Endothelial cell of umbilical vein (primary cell): ENCODE measurements around the gene TSPAN33. TPM values are rescaled to one million over a fixed set of nuclear protein-coding genes. Genes with fewer than 3 reads are reported as not detected.

Experiments
- BruUV-seq: library from RNA; stranded (reverse); fragments of 400-500 nt; replicated peaks from 2 replicates; lab custom pipeline; 2021; lab: Mats Ljungman, UMichigan
- CTCF ChIA-PET: fragments of 300-600, 350-600 bp; sonication (Branson Sonifier 250); formaldehyde crosslinking; loops from one replicate; lab custom pipeline; 2021; ENCODE audit warnings: antibody characterized with exemption, inconsistent platforms; lab: Charles Lee
- POLR2A ChIA-PET: fragments of 300-600, 350-600 bp; sonication (Branson Sonifier 250); formaldehyde crosslinking; loops from one replicate; lab custom pipeline; 2021; ENCODE audit warnings: antibody characterized with exemption, inconsistent platforms; lab: Charles Lee
- DNase-seq: peaks from one replicate; pipeline ENCODE4 v3.0.0-alpha.2; 2011; ENCODE audit warnings: low read depth, low spot score
- FAIRE-seq: peaks from 2 replicates; lab custom pipeline; 2011; peaks lifted over from hg19 to GRCh38; lab: Jason Lieb, UNC
- H2AFZ ChIP-seq: 2 replicates; pipeline ENCODE4 v1.6.0; 2012; ENCODE audit warnings: low read depth, low read length, control low read depth, inconsistent platforms
- H3K27ac ChIP-seq: 2 replicates; pipeline ENCODE4 v1.5.1; 2011; ENCODE audit warnings: low read depth, mild to moderate bottlenecking, control low read depth, low read length, moderate library complexity; ENCODE audit not compliant: insufficient read depth
- H3K27me3 ChIP-seq, 2 experiments: 2 replicates each; pipeline versions ENCODE4 v1.6.0 to v1.6.1; 2011; ENCODE audit warnings: low read length in 2 of 2, mixed read lengths in 1 of 2; ENCODE audit not compliant: control insufficient read depth in 2 of 2, insufficient read depth in 2 of 2
- H3K36me3 ChIP-seq, 2 experiments: 2 replicates in 1 of 2; 3 replicates in 1 of 2; pipeline ENCODE4 v1.5.1; 2011; ENCODE audit warnings: low read length in 2 of 2, mild to moderate bottlenecking in 1 of 2, moderate library complexity in 1 of 2; ENCODE audit not compliant: control insufficient read depth in 2 of 2, insufficient read depth in 2 of 2; ENCODE audit errors: extremely low read depth in 1 of 2
- H3K4me1 ChIP-seq: 3 replicates; pipeline ENCODE4 v1.5.1; 2011; ENCODE audit warnings: mild to moderate bottlenecking, low read length; ENCODE audit not compliant: control insufficient read depth, insufficient read depth; ENCODE audit errors: extremely low read depth
- H3K4me2 ChIP-seq: 2 replicates; pipeline ENCODE4 v1.6.1; 2011; ENCODE audit warnings: low read length, control low read depth, mixed read lengths; ENCODE audit not compliant: insufficient read depth
- H3K4me3 ChIP-seq, 3 experiments: fragments of 200-600 bp in 1 of 3; sonication (generic), shearing (Covaris generic) in 1 of 3; replicated peaks in 1 of 3; 2 replicates each; pipeline ENCODE4 v1.5.1; 2011 to 2016; ENCODE audit warnings: control low read depth in 3 of 3, low read length in 3 of 3, mild to moderate bottlenecking in 2 of 3, inconsistent platforms in 1 of 3, low read depth in 1 of 3, moderate library complexity in 1 of 3; ENCODE audit not compliant: insufficient read depth in 1 of 3
- H3K79me2 ChIP-seq: 2 replicates; pipeline ENCODE4 v1.6.0; 2012; ENCODE audit warnings: low read length, inconsistent platforms; ENCODE audit not compliant: control insufficient read depth, insufficient read depth
- H3K9ac ChIP-seq: replicated peaks from 2 replicates; pipeline ENCODE3; 2011; ENCODE audit warnings: low read length, control low read depth; ENCODE audit not compliant: insufficient read depth; ENCODE audit errors: extremely low read depth
- H3K9me1 ChIP-seq: replicated peaks from 3 replicates; pipeline ENCODE4 v1.6.0; 2011; ENCODE audit warnings: mild to moderate bottlenecking, low read length; ENCODE audit not compliant: control insufficient read depth, insufficient read depth; ENCODE audit errors: extremely low read depth
- H3K9me3 ChIP-seq: replicated peaks from 2 replicates; pipeline ENCODE4 v1.5.1; 2012; ENCODE audit warnings: low read length, inconsistent platforms; ENCODE audit not compliant: control insufficient read depth, insufficient read depth
- H4K20me1 ChIP-seq: replicated peaks from 2 replicates; pipeline ENCODE3; 2011; ENCODE audit warnings: mild to moderate bottlenecking, low read length; ENCODE audit not compliant: control insufficient read depth, insufficient read depth; ENCODE audit errors: extremely low read depth
- CTCF ChIP-seq, 2 donors: IDR thresholded peaks; 1 replicate in 1 of 2; 2 replicates in 1 of 2; pipeline ENCODE4 v1.5.1; 2011; ENCODE audit warnings: low read length in 2 of 2, mild to moderate bottlenecking in 2 of 2, moderate library complexity in 2 of 2, control low read depth in 1 of 2, inconsistent platforms in 1 of 2, low read depth in 1 of 2; ENCODE audit not compliant: insufficient read depth in 1 of 2; ENCODE audit errors: extremely low read depth in 1 of 2
- EZH2 ChIP-seq: IDR thresholded peaks from 2 replicates; pipeline ENCODE4 v1.6.1; 2012; ENCODE audit warnings: borderline replicate concordance, low read depth, mild to moderate bottlenecking, moderate library complexity, low read length, inconsistent platforms; ENCODE audit not compliant: severe bottlenecking
- FOS ChIP-seq: IDR thresholded peaks from 2 replicates; pipeline ENCODE4 v1.6.1; 2011; ENCODE audit warnings: mild to moderate bottlenecking, low read length, moderate library complexity, borderline replicate concordance; ENCODE audit not compliant: insufficient read depth
- GATA2 ChIP-seq: IDR thresholded peaks from 2 replicates; pipeline ENCODE4 v1.7.0; 2011; ENCODE audit warnings: low read depth, mild to moderate bottlenecking, moderate library complexity, mixed read lengths, low read length; ENCODE audit not compliant: insufficient read length, insufficient read depth
- JUN ChIP-seq: IDR thresholded peaks from 2 replicates; pipeline ENCODE4 v1.6.1; 2011; ENCODE audit warnings: borderline replicate concordance, low read depth; ENCODE audit not compliant: insufficient read length, insufficient read depth
- MAX ChIP-seq: IDR thresholded peaks from 2 replicates; pipeline ENCODE4 v1.6.1; 2011; ENCODE audit not compliant: insufficient read depth, insufficient read length
- MYC ChIP-seq: IDR thresholded peaks from one replicate; pipeline ENCODE4 v1.6.1; 2011; ENCODE audit warnings: mild to moderate bottlenecking, low read depth, low read length
- POLR2A ChIP-seq: IDR thresholded peaks from 2 replicates; pipeline ENCODE4 v1.6.1; 2012; ENCODE audit warnings: low read depth, mild to moderate bottlenecking, control low read depth, low read length
- POLR2AphosphoS5 ChIP-seq: IDR thresholded peaks from 2 replicates; pipeline ENCODE4 v1.6.1; 2012; ENCODE audit warnings: low read depth, mild to moderate bottlenecking, control low read depth, low read length, moderate library complexity; ENCODE audit not compliant: insufficient read depth
- dilution Hi-C: fragments of 300-500 bp; cut with MboI; formaldehyde crosslinking; loops from one replicate; pipeline ENCODE4 v1.15.0; 2019; ENCODE audit warnings: low sequenced_read_pairs; ENCODE audit not compliant: extremely low pct_ligation_motif_present
- intact Hi-C: fragments of 100-400 bp; cut with micrococcal nuclease; formaldehyde crosslinking; loops from one replicate; pipeline ENCODE4 v1.10.0; 2022
- polyA plus RNA-seq, 4 experiments: library from polyadenylated mRNA; depleted of rRNA in 3 of 4; stranded (reverse) in 3 of 4; unstranded in 1 of 4; fragments of >200 nt; gene quantifications; 2 replicates each; pipeline versions ENCODE4 v1.2.1 to v1.2.3, GENCODE V29; 2011 to 2012; ENCODE audit warnings: missing spikeins in 1 of 4
- total RNA-seq: library from RNA; stranded (reverse); gene quantifications from 2 replicates; pipeline ENCODE4 v1.2.3, GENCODE V29; 2021

The TSPAN33 gene
- total and polyA plus RNA-seq, 2 donors (not counting 3 experiments of a cell fraction or from before 2014, with no cell fraction given) = 0.21 TPM; not detected in 1

GRCh38 chr7:129203050-129203741, 58.7 kb downstream of the TSPAN33 start:
- CTCF ChIA-PET = interaction anchor here (1.3 to 3.0 kb wide), 2 partner anchors 15 to 39 kb away, joined by 6 to 18 read pairs; no protein-coding TSS in a partner anchor
- POLR2A ChIA-PET = no interaction called here
- no peak for FAIRE-seq

More at GRCh38 chr7:129203050-129203741, 58.7 kb downstream of the TSPAN33 start:
- Histone ChIP-seq H3K79me2 (no peaks in the 10 kb centered on the region), H3K27ac (no peak overlapping the region), H3K4me1 (no peaks in the 10 kb centered on the region), H4K20me1 (no peaks in the 10 kb centered on the region), H2AFZ (no peak overlapping the region), H3K4me2 (no peak overlapping the region), H3K9me3 (no peaks in the 10 kb centered on the region), H3K27me3 (no peaks in the 10 kb centered on the region), H3K9ac (no peak overlapping the region), H3K9me1 (no peaks in the 10 kb centered on the region), H3K36me3 (peaks cover 0 to 2% of the 10 kb centered on the region in 2 experiments), H3K4me3 (no peak overlapping the region)
- dilution Hi-C loops = no loop called here
- no peak for DNase-seq
- TF ChIP-seq FOS = no peak
- no peak for TF ChIP-seq POLR2A
- TF ChIP-seq JUN = no peak
- no peak for TF ChIP-seq MYC
- no peak for TF ChIP-seq EZH2
- TF ChIP-seq CTCF (IDR thresholded peaks at IDR 0.05; ENCODE audit: extremely low read depth in 1 of 2, insufficient read depth in 1 of 2, low read depth in 1 of 2, low read length in 2 of 2) = no peak
- no peak for TF ChIP-seq GATA2
- TF ChIP-seq POLR2AphosphoS5 = no peak
- no peak for TF ChIP-seq MAX
- intact Hi-C loops = no loop called here
- no TSS peak for BruUV-seq
